Measurements from ENCODE around the gene CCDC6. TPM values are rescaled to one million over a fixed set of nuclear protein-coding genes. Genes with fewer than 3 reads are reported as not detected.

Gene CCDC6
- total RNA-seq, 1 donor from 2014 or later = 24.0 TPM

DNA sequence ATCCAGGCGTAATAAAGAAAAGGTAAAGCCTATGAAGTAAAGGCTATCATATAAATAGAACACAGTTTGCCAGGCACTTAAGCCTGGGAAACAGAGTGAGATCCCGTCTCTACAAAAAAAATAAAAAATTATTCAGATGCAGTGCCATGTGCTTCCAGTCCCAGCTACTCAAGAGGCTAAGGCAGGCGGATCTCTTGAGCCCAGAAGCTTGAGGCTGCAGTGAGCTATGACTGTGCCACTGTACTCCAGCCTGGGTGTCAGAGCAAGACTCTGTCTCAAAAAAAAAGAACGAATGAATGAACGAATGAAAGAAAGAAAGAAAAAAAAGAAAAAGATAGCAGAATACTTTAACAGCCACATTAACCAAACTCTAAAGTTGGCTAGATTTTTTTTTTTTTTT lies 85.9 kb downstream of the CCDC6 start:
- TF ChIP-seq, protein P1, sequence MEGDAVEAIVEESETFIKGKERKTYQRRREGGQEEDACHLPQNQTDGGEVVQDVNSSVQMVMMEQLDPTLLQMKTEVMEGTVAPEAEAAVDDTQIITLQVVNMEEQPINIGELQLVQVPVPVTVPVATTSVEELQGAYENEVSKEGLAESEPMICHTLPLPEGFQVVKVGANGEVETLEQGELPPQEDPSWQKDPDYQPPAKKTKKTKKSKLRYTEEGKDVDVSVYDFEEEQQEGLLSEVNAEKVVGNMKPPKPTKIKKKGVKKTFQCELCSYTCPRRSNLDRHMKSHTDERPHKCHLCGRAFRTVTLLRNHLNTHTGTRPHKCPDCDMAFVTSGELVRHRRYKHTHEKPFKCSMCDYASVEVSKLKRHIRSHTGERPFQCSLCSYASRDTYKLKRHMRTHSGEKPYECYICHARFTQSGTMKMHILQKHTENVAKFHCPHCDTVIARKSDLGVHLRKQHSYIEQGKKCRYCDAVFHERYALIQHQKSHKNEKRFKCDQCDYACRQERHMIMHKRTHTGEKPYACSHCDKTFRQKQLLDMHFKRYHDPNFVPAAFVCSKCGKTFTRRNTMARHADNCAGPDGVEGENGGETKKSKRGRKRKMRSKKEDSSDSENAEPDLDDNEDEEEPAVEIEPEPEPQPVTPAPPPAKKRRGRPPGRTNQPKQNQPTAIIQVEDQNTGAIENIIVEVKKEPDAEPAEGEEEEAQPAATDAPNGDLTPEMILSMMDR (IDR thresholded peaks at IDR 0.05; ENCODE audit: insufficient read depth, low read length, severe bottlenecking) = no peak
- FAIRE-seq (no peak), DNase-seq (ENCODE audit: low read depth) (no peak)
- no peaks in the 10 kb centered on the region for H3K27me3 ChIP-seq (ENCODE audit: control insufficient read depth, insufficient read depth, low read length)
- no peaks in the 10 kb centered on the region for H3K36me3 ChIP-seq (ENCODE audit: control insufficient read depth, insufficient read depth, low read length)
- no peak overlapping the region for H3K4me3 ChIP-seq (ENCODE audit: low read depth, low read length)

DNA sequence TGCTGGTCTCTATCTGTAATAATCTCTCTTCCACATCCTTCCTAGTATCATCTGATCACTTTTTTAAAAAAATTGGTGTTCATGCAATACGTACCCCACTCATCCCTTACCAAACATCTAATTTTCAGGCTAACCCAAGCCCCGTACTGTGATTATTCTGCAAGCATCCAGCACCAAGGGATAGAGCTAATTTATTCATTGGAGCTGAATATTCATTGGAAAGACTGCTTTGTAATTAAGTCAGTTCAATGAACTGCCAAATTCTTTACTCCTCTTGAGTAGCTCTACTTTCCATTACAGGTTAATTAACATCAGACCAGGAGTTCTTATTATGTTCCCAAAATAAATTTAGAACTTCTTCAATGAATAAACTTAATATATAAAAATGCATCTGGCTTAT lies 86.7 kb downstream of the CCDC6 start:
- FAIRE-seq = no peak
- DNase-seq (ENCODE audit: low read depth) = no peak
- Histone ChIP-seq H3K4me3 (ENCODE audit: low read depth, low read length) (no peak overlapping the region), H3K27me3 (ENCODE audit: control insufficient read depth, insufficient read depth, low read length) (no peaks in the 10 kb centered on the region), H3K36me3 (ENCODE audit: control insufficient read depth, insufficient read depth, low read length) (no peaks in the 10 kb centered on the region)
- TF ChIP-seq, protein P1 (IDR thresholded peaks at IDR 0.05; ENCODE audit: insufficient read depth, low read length, severe bottlenecking) = no peak

DNA sequence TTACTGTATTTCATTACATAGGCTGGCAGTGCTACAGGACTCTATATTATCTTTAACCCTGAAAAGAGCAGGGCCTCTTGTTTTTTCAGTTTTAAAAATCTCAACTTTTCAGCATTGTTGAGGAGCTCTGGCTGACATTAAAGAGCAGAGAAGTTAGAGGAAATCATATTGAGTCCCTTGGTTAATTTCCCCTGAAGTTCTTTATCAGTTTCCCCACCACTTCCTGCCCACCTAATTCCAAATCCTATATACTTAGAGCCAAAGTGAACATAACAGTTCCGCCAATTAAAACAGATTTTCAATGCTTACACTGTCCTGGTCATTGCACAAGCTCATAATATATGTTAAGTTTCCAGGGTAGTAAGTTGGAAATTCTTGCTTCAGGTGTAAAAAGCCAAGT lies 87.1 kb downstream of the CCDC6 start:
- TF ChIP-seq, protein P1 (IDR thresholded peaks at IDR 0.05; ENCODE audit: insufficient read depth, low read length, severe bottlenecking) = no peak
- Histone ChIP-seq H3K27me3 (ENCODE audit: control insufficient read depth, insufficient read depth, low read length) (no peaks in the 10 kb centered on the region), H3K36me3 (ENCODE audit: control insufficient read depth, insufficient read depth, low read length) (no peaks in the 10 kb centered on the region), H3K4me3 (ENCODE audit: low read depth, low read length) (no peak overlapping the region)
- DNase-seq (ENCODE audit: low read depth) = no peak
- no peak for FAIRE-seq

DNA sequence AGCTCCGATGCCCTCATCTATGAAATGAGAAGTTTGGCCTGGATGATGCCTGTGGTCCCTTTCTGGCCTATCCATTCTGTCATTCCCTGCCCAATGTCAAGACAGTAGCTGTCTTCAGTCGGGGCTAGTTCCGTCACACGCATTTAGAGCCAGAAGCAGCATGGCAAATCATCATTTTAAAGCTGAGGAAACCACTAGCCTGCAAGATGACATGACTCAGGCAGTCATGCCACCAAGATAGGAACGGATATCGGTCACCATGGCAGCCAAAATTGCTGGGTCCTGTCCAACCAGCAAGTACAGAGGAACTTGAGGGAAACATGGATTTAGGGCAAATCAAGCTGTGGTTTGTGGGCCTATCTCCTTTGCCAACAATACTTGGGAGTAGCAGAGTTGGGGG lies 88.6 kb downstream of the CCDC6 start:
- Histone ChIP-seq H3K27me3 (ENCODE audit: control insufficient read depth, insufficient read depth, low read length) (no peaks in the 10 kb centered on the region), H3K4me3 (ENCODE audit: low read depth, low read length) (no peak overlapping the region), H3K36me3 (ENCODE audit: control insufficient read depth, insufficient read depth, low read length) (peaks cover 2% of the 10 kb centered on the region)
- FAIRE-seq = peak; percentile 86
- DNase-seq (ENCODE audit: low read depth) = no peak
- TF ChIP-seq, protein P1 (IDR thresholded peaks at IDR 0.05; ENCODE audit: insufficient read depth, low read length, severe bottlenecking) = no peak

DNA sequence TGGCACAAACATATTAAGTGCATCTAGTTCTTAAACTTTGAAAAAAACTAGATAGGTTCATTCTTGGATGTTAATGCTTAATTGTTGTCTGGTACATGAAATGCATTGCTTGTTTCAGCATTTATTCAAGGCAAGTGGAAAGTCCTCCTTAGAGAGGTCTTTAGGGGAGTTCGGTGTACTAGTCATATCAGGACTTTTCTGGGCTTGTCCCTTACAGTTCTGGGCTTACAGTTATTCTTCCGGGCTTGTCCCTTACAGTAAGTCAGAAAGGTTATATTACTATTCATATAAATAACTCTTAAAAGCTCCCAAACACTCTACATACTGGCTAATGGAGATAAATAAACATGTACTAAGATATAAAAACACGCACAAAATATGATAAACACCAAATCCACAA lies 91.5 kb downstream of the CCDC6 start:
- H3K36me3 ChIP-seq (ENCODE audit: control insufficient read depth, insufficient read depth, low read length) = peaks cover 7% of the 10 kb centered on the region
- no peak overlapping the region for H3K4me3 ChIP-seq (ENCODE audit: low read depth, low read length)
- DNase-seq (ENCODE audit: low read depth) (no peak), FAIRE-seq (no peak)
- TF ChIP-seq, protein P1 (IDR thresholded peaks at IDR 0.05; ENCODE audit: insufficient read depth, low read length, severe bottlenecking) = no peak
- H3K27me3 ChIP-seq (ENCODE audit: control insufficient read depth, insufficient read depth, low read length) = no peaks in the 10 kb centered on the region

DNA sequence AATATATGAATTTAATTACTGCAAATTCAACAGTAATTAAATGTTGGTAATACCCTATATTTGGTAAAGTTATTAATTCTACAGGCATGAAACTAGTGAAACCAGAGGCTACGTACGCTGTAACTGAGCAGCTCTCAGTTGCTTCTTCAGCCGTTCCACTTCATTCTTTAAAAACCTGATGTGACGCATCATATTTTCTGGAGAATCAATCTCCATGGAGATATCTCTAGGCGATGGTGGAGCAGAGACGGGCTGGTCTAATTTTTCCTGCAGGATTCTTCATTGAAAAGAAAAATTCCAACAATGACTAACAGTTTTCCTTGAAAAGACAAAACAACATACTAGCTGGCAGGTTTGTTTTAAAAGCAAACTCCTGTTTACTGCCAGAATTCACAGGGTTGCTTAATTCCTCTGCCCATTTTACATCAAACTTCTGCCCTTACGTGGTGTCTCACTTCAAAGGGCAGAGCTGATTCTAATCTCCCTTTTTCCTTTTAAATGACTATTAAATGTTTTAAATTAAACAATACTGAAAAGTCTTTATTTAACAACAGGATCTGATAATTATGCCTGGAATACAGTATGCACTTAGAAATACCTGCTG lies 93.7 kb downstream of the CCDC6 start:
- H3K27me3 ChIP-seq (ENCODE audit: control insufficient read depth, insufficient read depth, low read length) = no peaks in the 10 kb centered on the region
- TF ChIP-seq, protein P1 (IDR thresholded peaks at IDR 0.05; ENCODE audit: insufficient read depth, low read length, severe bottlenecking) = no peak
- no peak for DNase-seq (ENCODE audit: low read depth)
- H3K36me3 ChIP-seq (ENCODE audit: control insufficient read depth, insufficient read depth, low read length) = peaks cover 12% of the 10 kb centered on the region
- no peak overlapping the region for H3K4me3 ChIP-seq (ENCODE audit: low read depth, low read length)
- FAIRE-seq = no peak
